SU-DHL-6 (cell line): ENCODE data around the gene EHBP1.

Experiments
- H2AFZ ChIP-seq: fragments of 200-600 bp; sonication (generic); 2 replicates; pipeline ENCODE4 v1.6.1; 2014; ENCODE audit warnings: low read depth, mild to moderate bottlenecking, moderate library complexity, mixed read lengths, antibody characterized with exemption, low read length; ENCODE audit not compliant: severe bottlenecking
- H3F3A ChIP-seq: fragments of 200-600 bp; shearing (Covaris generic); 2 replicates; pipeline ENCODE4 v1.6.0; 2016; ENCODE audit warnings: antibody characterized with exemption, mild to moderate bottlenecking; ENCODE audit not compliant: insufficient read depth
- H3K27ac ChIP-seq: fragments of 200-600 bp; sonication (generic); 2 replicates; pipeline ENCODE4 v1.5.1; 2016; ENCODE audit warnings: low read depth, mild to moderate bottlenecking, low read length, moderate library complexity, mixed read lengths
- H3K27me3 ChIP-seq: fragments of 200-600 bp; sonication (generic), shearing (Covaris generic); 2 replicates; pipeline ENCODE4 v1.6.0; 2014; ENCODE audit warnings: mild to moderate bottlenecking, low read length
- H3K36me3 ChIP-seq: fragments of 200-600 bp; sonication (generic); 2 replicates; pipeline ENCODE4 v1.6.1; 2014; ENCODE audit warnings: mild to moderate bottlenecking, low read length, mixed read lengths
- H3K4me2 ChIP-seq: fragments of 300-600, 200-600 bp; shearing (Covaris generic), sonication (generic); 2 replicates; pipeline ENCODE4 v1.6.0; 2014; ENCODE audit warnings: low read length, low read depth, mild to moderate bottlenecking; ENCODE audit not compliant: poor library complexity, severe bottlenecking
- H3K4me3 ChIP-seq: fragments of 200-600 bp; sonication (generic); 2 replicates; pipeline ENCODE4 v1.5.1; 2014; ENCODE audit warnings: antibody characterized with exemption, low read length, mild to moderate bottlenecking, mixed read lengths; ENCODE audit not compliant: insufficient read depth, poor library complexity, severe bottlenecking
- H3K79me2 ChIP-seq: fragments of 200-600 bp; sonication (generic); 2 replicates; pipeline ENCODE4 v1.6.1; 2014; ENCODE audit warnings: mild to moderate bottlenecking, low read length, moderate library complexity; ENCODE audit not compliant: insufficient read depth
- H3K9ac ChIP-seq: fragments of 200-600 bp; sonication (generic); 2 replicates; pipeline ENCODE4 v1.7.0; 2014; ENCODE audit warnings: mild to moderate bottlenecking, low read length
- H3K9me2 ChIP-seq: fragments of 200-600 bp; sonication (generic); replicated peaks from 2 replicates; pipeline ENCODE4 v1.6.1; 2014; ENCODE audit warnings: low read length; ENCODE audit not compliant: insufficient read depth
- H3K9me3 ChIP-seq: fragments of 200-600 bp; sonication (generic); 2 replicates; pipeline ENCODE4 v1.6.1; 2014; ENCODE audit warnings: low read length, mixed read lengths; ENCODE audit not compliant: insufficient read depth
- H4K20me1 ChIP-seq: fragments of 200-600 bp; sonication (generic); 2 replicates; pipeline ENCODE4 v1.6.1; 2014; ENCODE audit warnings: low read depth, mild to moderate bottlenecking, antibody characterized with exemption, low read length, moderate library complexity, mixed read lengths
- EZH2phosphoT487 ChIP-seq: fragments of 200-600 bp; sonication (generic), shearing (Covaris generic); conservative IDR thresholded peaks from 2 replicates; pipeline ENCODE4 v1.6.1; 2018; ENCODE audit warnings: mild to moderate bottlenecking, antibody characterized with exemption, low read length, moderate library complexity, mixed read lengths
- TF ChIP-seq, protein P1 (sequence below): fragments of 200-600 bp; sonication (generic); IDR thresholded peaks from one replicate; pipeline ENCODE4 v1.5.1; 2017; ENCODE audit warnings: antibody characterized with exemption, mild to moderate bottlenecking, low read length, moderate library complexity; ENCODE audit not compliant: insufficient read depth, poor library complexity, severe bottlenecking

EHBP1 gene

DNA sequence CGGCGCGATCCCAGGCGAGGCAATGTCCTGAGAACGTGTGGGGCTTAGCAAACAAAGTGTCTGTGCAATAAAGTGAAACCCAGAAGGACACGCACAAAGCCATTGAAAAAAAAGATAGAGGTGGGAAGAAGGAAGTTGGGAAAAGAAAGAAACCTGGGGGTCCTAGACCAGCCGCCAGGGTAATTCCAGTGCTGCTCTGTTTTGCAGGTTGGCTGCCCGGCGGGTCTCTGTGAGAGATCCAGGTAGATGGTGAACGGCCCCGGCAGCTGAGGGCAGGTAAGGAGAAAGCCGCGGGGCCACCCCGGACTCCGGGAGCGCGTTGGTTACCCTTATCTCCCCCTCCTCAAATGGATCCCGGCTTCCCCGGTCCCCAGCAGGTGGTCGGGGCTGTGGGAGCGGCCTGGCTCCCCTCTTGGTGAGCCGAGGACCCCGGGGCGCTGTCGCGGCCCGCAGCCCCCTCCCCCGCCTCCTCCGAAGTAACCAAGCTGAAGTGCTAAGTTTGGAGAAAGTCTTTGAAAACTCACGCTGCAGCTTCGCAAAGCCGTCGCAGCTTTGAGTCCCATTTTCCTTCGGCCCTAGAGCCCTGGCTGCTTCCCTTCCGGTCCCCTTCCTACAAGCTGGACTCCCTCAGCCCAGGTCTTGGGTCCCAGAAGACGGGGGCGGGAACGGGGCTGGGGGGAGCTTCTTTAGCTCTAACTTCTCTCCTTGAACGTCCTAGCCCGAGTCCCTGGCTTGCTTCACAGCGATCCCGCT lies 345.7 kb downstream of the EHBP1 start:
- peak overlapping the region; percentile 70 for H3K4me2 ChIP-seq
- no peaks in the 10 kb centered on the region for H3K27me3 ChIP-seq
- H3K36me3 ChIP-seq = no peaks in the 10 kb centered on the region

DNA sequence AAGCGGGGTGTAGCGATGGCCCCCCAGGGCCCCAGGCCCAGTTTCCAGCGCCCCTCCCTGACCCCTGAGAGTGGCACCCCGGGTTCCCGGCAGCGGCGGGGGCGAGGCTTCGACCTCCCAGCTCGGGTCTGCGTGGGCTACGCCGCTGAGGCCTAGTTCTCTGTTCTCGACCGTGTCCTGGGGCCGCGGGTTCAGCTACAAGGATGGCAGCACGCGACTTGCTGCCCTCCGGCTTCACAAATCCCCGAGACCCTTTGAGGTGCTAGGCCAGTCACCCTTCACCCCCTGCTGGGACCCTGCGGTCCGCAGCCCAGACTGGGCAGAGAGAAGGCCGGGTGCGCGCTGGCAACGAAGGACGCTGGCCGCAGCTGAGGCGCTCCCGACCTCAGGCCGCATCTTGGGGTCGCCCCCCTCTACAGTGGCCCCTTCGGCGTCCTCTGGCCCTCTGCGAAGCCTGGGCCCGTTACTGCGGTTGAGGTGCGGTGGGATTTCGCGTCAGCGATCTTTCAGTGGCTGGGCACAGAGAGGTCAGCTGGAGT lies 346.4 kb downstream of the EHBP1 start:
- Histone ChIP-seq H3K27ac (no peak overlapping the region), H3K79me2 (no peaks in the 10 kb centered on the region; the same call in 1 of the 2 replicates), H3K9me3 (no peaks in the 10 kb centered on the region), H2AFZ (no peak overlapping the region), H3K9me2 (no peaks in the 10 kb centered on the region), H3F3A (no peaks in the 10 kb centered on the region), H3K4me2 (peak overlapping the region; percentile 70), H3K9ac (peak overlapping the region; percentile 73), H3K36me3 (no peaks in the 10 kb centered on the region), H3K4me3 (peak overlapping the region; percentile 82), H4K20me1 (no peaks in the 10 kb centered on the region), H3K27me3 (no peaks in the 10 kb centered on the region)
- TF ChIP-seq EZH2phosphoT487 = no peak
- TF ChIP-seq, protein P1, sequence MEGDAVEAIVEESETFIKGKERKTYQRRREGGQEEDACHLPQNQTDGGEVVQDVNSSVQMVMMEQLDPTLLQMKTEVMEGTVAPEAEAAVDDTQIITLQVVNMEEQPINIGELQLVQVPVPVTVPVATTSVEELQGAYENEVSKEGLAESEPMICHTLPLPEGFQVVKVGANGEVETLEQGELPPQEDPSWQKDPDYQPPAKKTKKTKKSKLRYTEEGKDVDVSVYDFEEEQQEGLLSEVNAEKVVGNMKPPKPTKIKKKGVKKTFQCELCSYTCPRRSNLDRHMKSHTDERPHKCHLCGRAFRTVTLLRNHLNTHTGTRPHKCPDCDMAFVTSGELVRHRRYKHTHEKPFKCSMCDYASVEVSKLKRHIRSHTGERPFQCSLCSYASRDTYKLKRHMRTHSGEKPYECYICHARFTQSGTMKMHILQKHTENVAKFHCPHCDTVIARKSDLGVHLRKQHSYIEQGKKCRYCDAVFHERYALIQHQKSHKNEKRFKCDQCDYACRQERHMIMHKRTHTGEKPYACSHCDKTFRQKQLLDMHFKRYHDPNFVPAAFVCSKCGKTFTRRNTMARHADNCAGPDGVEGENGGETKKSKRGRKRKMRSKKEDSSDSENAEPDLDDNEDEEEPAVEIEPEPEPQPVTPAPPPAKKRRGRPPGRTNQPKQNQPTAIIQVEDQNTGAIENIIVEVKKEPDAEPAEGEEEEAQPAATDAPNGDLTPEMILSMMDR = no peak

More for the DNA sequence above, 345.7 kb downstream of the EHBP1 start:
- no peaks in the 10 kb centered on the region; the same call in 1 of the 2 replicates for H3K79me2 ChIP-seq
- H3K27ac ChIP-seq = peak overlapping the region; percentile 10; the same call in 1 of the 2 replicates
- peak overlapping the region; percentile 94 for H2AFZ ChIP-seq
- H3K9ac ChIP-seq = peak overlapping the region; percentile 73
- no peaks in the 10 kb centered on the region for H3K9me2 ChIP-seq
- H4K20me1 ChIP-seq = no peaks in the 10 kb centered on the region
- no peaks in the 10 kb centered on the region for H3F3A ChIP-seq
- peak overlapping the region; percentile 82 for H3K4me3 ChIP-seq
- TF ChIP-seq, protein P1 = no peak
- no peak for TF ChIP-seq EZH2phosphoT487
- no peaks in the 10 kb centered on the region for H3K9me3 ChIP-seq

DNA sequence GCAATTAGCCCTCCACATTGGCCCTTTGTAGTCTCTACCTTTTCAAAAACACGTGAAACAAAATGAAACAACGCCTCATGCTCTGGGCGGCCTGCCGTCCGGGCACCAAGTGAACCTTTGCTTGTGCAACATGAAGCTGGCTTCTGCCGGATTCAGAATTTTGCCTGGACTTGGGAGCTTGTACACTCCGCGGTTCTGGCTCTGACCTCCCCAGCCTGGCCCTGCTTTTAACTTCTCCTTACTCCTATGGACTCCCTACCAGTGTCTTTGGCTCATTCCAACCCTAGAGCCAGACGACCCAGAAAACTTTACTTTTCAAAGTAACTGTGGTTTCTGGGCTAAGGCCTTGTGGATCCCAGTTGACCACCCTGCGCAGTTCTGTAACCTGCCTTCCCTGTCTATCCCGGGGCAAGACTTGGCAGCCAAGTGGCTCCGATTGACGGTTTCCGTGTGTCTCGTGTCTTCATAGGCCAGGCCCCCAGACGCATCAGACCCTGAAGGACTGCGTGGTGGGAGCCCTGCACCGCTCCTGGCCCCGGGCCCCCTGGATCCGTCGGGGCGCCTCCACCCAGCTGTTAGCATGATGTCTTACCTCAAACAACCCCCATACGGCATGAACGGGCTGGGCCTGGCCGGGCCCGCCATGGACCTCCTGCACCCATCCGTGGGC lies 347.0 kb downstream of the EHBP1 start:
- Histone ChIP-seq H3K36me3 (no peaks in the 10 kb centered on the region), H3K9me3 (no peaks in the 10 kb centered on the region), H3K9me2 (no peaks in the 10 kb centered on the region), H3K4me3 (no peak overlapping the region), H3F3A (no peaks in the 10 kb centered on the region), H3K4me2 (no peak overlapping the region), H3K27ac (no peak overlapping the region), H3K79me2 (no peaks in the 10 kb centered on the region; the same call in 1 of the 2 replicates), H2AFZ (no peak overlapping the region), H4K20me1 (no peaks in the 10 kb centered on the region), H3K9ac (no peak overlapping the region), H3K27me3 (no peaks in the 10 kb centered on the region)
- TF ChIP-seq, protein P1 = no peak
- TF ChIP-seq EZH2phosphoT487 = no peak
